MG63 (cell line): ENCODE measurements around the gene GPHN. TPM values are rescaled to one million over a fixed set of nuclear protein-coding genes. Genes with fewer than 3 reads are reported as not detected.
A peak's percentile ranks its signal among the peaks of the same experiment; 100 is the strongest.
"Not testable (repeated sequence)": the region's sequence is repeated elsewhere in the genome, so short reads cannot be mapped to it uniquely, and the experiment has no call there.

ENCODE experiments used
- DNase-seq: peaks from one replicate; pipeline ENCODE4 v3.0.0-alpha.2; 2020
- H3K27me3 ChIP-seq: fragments of 250-450 bp; sonication (Bioruptor Pico); 2 replicates; pipeline ENCODE4 v1.5.1; 2020; ENCODE audit warnings: mild to moderate bottlenecking, moderate library complexity
- H3K36me3 ChIP-seq: fragments of 250-450 bp; sonication (Bioruptor Pico); 2 replicates; pipeline ENCODE4 v1.5.1; 2020; ENCODE audit warnings: mild to moderate bottlenecking, moderate library complexity
- H3K4me3 ChIP-seq: fragments of 250-450 bp; sonication (Bioruptor Pico); 2 replicates; pipeline ENCODE4 v1.5.1; 2020; ENCODE audit warnings: mild to moderate bottlenecking, moderate library complexity
- H3K9me3 ChIP-seq: fragments of 250-450 bp; sonication (Bioruptor Pico); 2 replicates; pipeline ENCODE4 v1.5.1; 2020; ENCODE audit warnings: mild to moderate bottlenecking, moderate library complexity
- total RNA-seq: library from RNA; depleted of rRNA; stranded (reverse); fragments of >200 nt; shearing (Covaris generic); gene quantifications from 2 replicates; pipeline ENCODE4 v1.2.3, GENCODE V29; 2014; ENCODE audit warnings: low replicate concordance

The GPHN gene
- total RNA-seq, 1 experiment from 2014 or later: 0.07 TPM

DNA sequence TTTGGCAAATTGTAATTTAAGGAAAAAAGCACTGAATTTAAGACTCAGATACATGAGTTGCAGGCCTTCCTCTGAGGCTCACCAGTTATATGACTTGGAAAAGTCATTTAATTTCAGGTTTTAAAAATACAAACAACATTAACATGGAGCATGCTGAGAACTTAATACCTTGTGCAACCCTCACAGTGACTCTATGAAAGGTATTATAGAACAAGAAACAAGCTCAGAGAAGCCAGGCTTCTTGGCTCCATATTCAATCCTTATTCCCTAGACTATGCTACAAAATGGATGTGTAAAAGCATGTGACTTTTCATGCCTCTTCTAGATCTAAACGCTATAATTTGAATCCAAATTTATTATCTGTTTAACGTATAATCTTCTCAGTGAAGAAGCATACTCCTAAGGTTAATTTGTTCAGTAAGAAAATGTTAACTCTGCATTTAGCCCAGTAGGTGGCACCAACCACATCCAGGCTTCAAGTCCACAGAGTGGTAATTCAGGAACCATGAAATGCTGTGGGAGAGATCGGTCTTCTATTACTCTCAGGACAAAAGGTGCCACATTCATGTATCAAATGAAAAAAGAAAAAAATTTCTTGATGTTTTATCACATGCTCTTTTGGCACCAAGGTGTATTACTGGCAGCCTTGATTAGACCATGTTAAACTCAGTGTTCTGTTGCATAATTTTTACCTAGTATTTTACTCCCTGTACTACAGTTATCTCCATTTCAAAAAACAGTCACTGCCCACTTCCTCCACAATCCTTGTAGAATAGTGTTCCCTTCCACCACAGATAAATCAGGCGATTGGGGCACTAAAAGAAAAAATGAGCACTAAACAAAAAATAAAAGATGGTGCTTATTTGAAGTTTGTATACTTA lies 12.5 kb upstream of the GPHN start:
- DNase-seq: peak; percentile 0
- no peaks in the 10 kb centered on the region for H3K27me3 ChIP-seq
- H3K4me3 ChIP-seq: no peak overlapping the region
- H3K9me3 ChIP-seq: no peaks in the 10 kb centered on the region
- H3K36me3 ChIP-seq: no peaks in the 10 kb centered on the region

- Histone ChIP-seq H3K9me3 (no peaks in the 10 kb centered on the region), H3K27me3 (no peaks in the 10 kb centered on the region), H3K4me3 (no peak overlapping the region), H3K36me3 (no peaks in the 10 kb centered on the region)
- no peak for DNase-seq
These were observed 11.6 kb upstream of the GPHN start for GRCh38 chr14:66496188-66496807.

GRCh38 chr14:66496911-66497310 lies 11.0 kb upstream of the GPHN start:
- Histone ChIP-seq H3K27me3 (no peaks in the 10 kb centered on the region), H3K36me3 (no peaks in the 10 kb centered on the region), H3K9me3 (no peaks in the 10 kb centered on the region), H3K4me3 (no peak overlapping the region)
- no peak for DNase-seq

GRCh38 chr14:66498311-66498710 lies 9.6 kb upstream of the GPHN start:
- no peak for DNase-seq
- no peak overlapping the region for H3K4me3 ChIP-seq
- no peaks in the 10 kb centered on the region for H3K9me3 ChIP-seq
- H3K27me3 ChIP-seq: no peaks in the 10 kb centered on the region
- H3K36me3 ChIP-seq: no peaks in the 10 kb centered on the region

GRCh38 chr14:66501592-66501991 lies 6.4 kb upstream of the GPHN start:
- H3K9me3 ChIP-seq: no peaks in the 10 kb centered on the region
- no peak overlapping the region for H3K4me3 ChIP-seq
- H3K27me3 ChIP-seq: no peaks in the 10 kb centered on the region
- DNase-seq: no peak
- H3K36me3 ChIP-seq: no peaks in the 10 kb centered on the region

DNA sequence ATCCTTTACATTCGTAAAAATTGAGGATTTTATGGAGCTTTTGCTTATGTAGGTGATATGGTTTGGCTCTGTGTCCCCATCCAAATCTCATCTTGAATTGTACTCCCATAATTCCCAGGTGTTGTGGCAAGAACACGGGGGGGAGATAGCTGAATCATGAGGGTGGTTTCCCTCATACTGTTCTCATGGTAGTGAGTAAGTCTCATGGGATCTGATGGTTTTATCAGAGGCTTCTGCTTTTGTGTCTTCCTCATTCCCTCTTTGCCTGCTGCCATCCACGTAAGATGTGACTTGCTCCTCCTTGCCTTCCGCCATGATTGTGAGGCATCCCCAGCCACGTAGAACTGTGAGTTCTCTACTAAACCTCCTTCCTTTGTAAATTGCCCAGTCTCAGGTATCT lies 5.1 kb upstream of the GPHN start:
- not testable (repeated sequence) for H3K4me3 ChIP-seq, H3K27me3 ChIP-seq, H3K9me3 ChIP-seq, DNase-seq, H3K36me3 ChIP-seq

DNA sequence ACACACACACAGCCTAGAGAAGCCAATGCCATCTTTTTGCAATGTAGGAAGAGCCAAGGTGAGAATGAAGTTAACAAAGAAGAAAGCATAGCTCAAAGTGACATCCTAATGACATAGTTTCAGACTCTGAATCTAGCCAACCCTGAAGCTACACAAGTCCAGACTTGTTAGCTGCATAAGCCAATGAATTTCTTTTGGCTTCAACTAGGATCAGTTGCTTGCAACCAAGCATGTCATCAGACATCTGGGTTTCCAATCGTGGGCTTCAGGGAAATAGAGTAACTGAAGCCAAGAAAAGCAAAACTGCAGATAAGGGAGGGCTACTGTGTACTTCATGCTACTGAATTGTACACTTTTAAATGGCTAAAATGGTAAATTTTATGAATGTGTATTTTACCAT lies 4.4 kb upstream of the GPHN start:
- DNase-seq: no peak
- no peaks in the 10 kb centered on the region for H3K9me3 ChIP-seq
- no peaks in the 10 kb centered on the region for H3K36me3 ChIP-seq
- no peak overlapping the region for H3K4me3 ChIP-seq
- peaks cover 1% of the 10 kb centered on the region; the same call in 1 of the 2 replicates for H3K27me3 ChIP-seq

GRCh38 chr14:66507181-66507721 lies 696 bp upstream of the GPHN start:
- no peaks in the 10 kb centered on the region for H3K9me3 ChIP-seq
- no peaks in the 10 kb centered on the region for H3K36me3 ChIP-seq
- no peak for DNase-seq
- H3K4me3 ChIP-seq: peak overlapping the region; percentile 46
- peaks cover 13% of the 10 kb centered on the region for H3K27me3 ChIP-seq

DNA sequence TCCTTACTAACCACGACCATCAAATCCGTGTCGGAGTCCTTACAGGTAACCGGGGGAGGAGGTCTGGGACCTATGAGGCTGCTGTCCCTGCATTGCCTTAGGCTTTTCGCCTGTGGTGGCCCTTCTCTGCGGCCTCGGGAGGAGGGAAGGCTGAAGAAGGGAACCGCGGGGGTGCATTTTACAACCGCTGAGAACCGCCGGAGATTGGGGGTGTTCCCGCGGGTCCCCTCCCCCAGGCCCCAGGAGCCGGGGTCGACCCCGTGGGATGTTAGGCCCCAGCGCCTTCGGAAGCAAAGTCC lies 549 bp downstream of the GPHN start:
- Histone ChIP-seq H3K9me3 (no peaks in the 10 kb centered on the region), H3K36me3 (no peaks in the 10 kb centered on the region), H3K27me3 (peaks cover 13% of the 10 kb centered on the region), H3K4me3 (peak overlapping the region; percentile 46)
- no peak for DNase-seq

DNA sequence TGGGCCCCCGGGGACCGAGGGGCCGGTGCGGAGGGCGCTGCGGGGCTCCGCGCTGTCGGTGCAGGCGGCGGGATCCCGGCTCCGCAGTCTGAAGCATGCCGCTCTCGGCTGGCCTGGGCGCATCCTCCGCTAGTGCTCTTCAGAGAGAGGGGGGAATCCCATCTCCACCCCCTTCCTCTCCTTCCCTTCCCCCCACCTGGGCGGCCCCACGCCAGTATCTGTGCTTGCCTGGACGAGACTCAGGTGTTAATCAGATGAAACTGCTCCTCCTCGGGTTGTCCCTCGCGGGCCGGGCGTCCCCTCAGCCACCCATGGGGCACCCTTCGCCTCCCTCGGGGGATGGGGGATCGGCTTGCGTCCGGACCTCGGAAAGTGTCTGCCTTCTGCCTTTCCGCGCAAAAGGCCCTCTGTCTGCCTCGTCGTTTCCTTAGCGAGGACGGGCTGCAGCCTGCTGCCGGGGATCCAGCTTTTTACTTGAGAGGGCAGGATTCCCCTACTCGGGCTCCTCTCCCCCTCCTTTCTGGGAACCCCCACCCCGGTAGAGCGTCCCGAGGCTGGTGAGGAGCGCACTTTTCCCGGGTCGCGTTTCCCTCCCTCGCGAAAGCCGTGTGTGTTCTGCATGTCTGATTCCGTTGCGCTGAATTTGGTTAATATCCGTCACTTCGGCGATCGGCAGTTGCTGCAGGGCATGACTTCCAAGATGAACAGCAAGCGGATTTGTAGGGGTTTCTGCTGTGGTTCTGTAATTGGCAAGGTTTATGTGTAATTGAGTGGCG lies 1.1 kb downstream of the GPHN start:
- DNase-seq: peak; percentile 1
- H3K9me3 ChIP-seq: no peaks in the 10 kb centered on the region
- H3K36me3 ChIP-seq: no peaks in the 10 kb centered on the region
- peaks cover 13% of the 10 kb centered on the region for H3K27me3 ChIP-seq
- peak overlapping the region; percentile 46 for H3K4me3 ChIP-seq

DNA sequence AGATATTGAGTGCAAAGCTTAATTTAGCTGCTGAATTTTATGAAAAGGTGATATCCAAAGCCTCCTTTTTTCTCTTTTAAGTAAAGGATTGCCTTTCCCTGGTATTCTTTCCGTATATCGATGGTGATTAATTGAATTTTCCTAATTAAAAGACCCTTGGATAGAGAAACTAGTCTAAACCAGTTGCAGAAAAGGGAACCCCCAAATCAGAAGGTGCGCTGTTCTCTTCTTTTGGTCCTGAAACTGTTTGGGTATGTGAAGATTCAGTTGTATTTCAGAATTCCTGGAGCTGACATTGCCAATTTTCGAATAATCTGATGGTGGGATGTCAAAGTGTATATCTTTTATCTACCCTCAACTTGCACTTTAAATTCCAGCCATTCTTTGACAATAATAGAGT lies 1.9 kb downstream of the GPHN start:
- Histone ChIP-seq H3K36me3 (no peaks in the 10 kb centered on the region), H3K4me3 (no peak overlapping the region), H3K9me3 (no peaks in the 10 kb centered on the region), H3K27me3 (peaks cover 13% of the 10 kb centered on the region)
- no peak for DNase-seq

DNA sequence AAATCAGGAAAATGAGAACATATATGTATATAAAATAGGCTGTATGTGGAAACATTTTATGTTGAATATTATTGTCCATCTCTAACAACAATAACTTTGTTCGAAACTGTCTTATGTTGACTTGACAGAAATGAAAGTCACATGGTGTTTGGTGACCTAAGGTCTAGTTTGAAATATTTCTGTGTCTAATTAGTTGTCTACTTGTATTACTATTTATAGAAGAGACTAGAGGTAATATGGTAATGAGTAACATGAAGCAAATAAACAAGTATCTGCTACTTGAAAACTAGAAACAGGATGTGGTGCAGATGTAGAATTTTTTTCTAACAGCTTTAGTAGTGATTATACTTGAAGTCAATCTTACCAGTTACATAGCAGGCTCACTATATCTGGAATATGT lies 3.9 kb downstream of the GPHN start:
- H3K4me3 ChIP-seq: no peak overlapping the region
- no peak for DNase-seq
- no peaks in the 10 kb centered on the region for H3K9me3 ChIP-seq
- no peaks in the 10 kb centered on the region for H3K36me3 ChIP-seq
- peaks cover 13% of the 10 kb centered on the region for H3K27me3 ChIP-seq

DNA sequence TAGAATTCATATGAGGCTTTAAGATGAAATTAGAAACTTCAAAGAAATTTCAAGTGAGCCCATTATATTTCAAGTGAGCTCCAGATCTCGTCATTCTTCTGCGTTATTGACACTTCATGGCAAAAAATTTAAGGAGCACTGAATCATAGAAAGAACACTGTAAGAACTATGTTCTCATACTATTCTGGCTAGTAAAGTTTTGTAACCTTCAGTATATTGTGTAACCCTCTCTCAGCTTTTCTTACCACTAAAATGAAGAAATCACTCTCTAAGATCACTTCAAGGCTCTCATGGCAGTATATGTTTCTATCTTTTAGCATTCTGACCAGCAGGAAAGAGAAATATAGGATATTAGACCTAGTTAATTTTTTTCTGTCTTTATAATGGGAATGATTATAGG lies 6.3 kb downstream of the GPHN start:
- no peaks in the 10 kb centered on the region for H3K36me3 ChIP-seq
- H3K9me3 ChIP-seq: no peaks in the 10 kb centered on the region
- no peak overlapping the region for H3K4me3 ChIP-seq
- H3K27me3 ChIP-seq: peaks cover 7% of the 10 kb centered on the region
- DNase-seq: no peak

DNA sequence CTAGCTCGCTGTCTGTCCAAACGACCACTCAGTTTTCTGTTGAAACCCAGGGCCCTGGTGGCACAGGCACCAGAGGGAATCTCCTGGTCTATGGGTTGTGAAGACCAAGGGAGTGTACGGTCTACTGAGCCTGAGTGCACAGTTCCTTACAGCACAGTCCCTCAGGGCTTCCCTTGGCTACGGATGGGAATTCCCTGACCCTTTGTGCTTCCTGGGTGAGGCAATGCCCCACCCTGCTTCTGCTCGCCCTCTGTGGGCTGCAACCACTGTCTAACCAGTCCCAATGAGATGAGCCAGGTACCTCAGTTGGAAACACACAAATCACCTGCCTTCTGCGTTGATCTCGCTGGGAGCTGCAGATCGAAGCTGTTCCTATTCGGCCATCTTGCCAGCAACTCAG lies 22.6 kb downstream of the GPHN start:
- H3K9me3 ChIP-seq: no peaks in the 10 kb centered on the region
- no peaks in the 10 kb centered on the region for H3K36me3 ChIP-seq
- H3K4me3 ChIP-seq: no peak overlapping the region
- DNase-seq: no peak
- no peaks in the 10 kb centered on the region for H3K27me3 ChIP-seq

DNA sequence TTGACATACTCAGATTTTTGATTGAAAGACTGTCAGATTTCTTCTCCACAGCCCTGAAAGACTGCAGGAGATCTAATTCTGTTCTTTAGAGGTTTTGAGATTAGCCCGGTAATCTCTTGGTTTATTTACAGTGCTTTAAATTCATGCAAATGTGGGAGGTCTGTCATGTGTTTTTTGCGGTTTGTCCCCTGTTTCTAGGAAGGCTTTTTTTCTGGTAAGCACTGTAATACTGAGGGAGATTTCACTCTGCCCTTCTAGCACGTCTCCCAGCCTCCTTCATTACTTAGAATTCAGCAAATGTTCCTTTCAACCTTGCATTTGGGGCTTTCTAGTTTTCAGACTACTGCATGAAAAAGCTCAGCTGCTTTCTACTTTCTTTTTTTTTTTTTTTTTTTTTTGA lies 31.1 kb downstream of the GPHN start:
- H3K27me3 ChIP-seq: no peaks in the 10 kb centered on the region
- H3K36me3 ChIP-seq: no peaks in the 10 kb centered on the region
- no peaks in the 10 kb centered on the region for H3K9me3 ChIP-seq
- no peak for DNase-seq
- no peak overlapping the region for H3K4me3 ChIP-seq

- no peaks in the 10 kb centered on the region for H3K36me3 ChIP-seq
- no peak overlapping the region for H3K4me3 ChIP-seq
- H3K27me3 ChIP-seq: no peaks in the 10 kb centered on the region
- H3K9me3 ChIP-seq: no peaks in the 10 kb centered on the region
- no peak for DNase-seq
These were observed 32.1 kb downstream of the GPHN start for GRCh38 chr14:66540038-66540437.

- no peak for DNase-seq
- H3K9me3 ChIP-seq: no peaks in the 10 kb centered on the region
- no peak overlapping the region for H3K4me3 ChIP-seq
- no peaks in the 10 kb centered on the region for H3K36me3 ChIP-seq
- no peaks in the 10 kb centered on the region for H3K27me3 ChIP-seq
These were observed 33.7 kb downstream of the GPHN start for GRCh38 chr14:66541627-66542026.
